Measurements from ENCODE around the gene LENEP. TPM values are rescaled to one million over a fixed set of nuclear protein-coding genes. Genes with fewer than 3 reads are reported as not detected.

LENEP gene
- total RNA-seq, 2 donors from 2014 or later, result not detected

DNA sequence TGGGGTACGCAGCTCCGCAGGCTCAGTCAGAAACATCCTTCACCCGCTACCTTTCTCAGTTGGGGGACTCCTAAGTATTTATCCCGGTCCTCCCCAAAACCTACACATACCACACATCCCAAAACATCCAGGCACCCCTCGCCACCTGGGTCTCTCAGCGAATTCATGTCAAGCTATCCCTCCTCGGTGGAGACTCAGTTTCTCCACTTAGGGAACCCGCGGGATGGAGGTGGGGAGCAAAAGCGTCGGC is 8.0 kb downstream of the LENEP start:
- peaks cover 18% of the 10 kb centered on the region for H3K4me1 ChIP-seq (replicated peaks)
- intact Hi-C loops (cut with DNase I), result loop anchor here (2.0 kb wide), 1 partner anchor 27 kb away; the partner anchor contains the start of gene CKS1B
- DNase-seq (ENCODE audit: low spot score), result no peak
- peak overlapping the region; percentile 68 to 97 for H3K4me3 ChIP-seq
- no peaks in the 10 kb centered on the region for H3K9me3 ChIP-seq
- TF ChIP-seq POLR2AphosphoS5 (IDR thresholded peaks at IDR 0.05) (no peak), POLR2A (IDR thresholded peaks at IDR 0.05) (no peak)
- TF ChIP-seq, protein P1, sequence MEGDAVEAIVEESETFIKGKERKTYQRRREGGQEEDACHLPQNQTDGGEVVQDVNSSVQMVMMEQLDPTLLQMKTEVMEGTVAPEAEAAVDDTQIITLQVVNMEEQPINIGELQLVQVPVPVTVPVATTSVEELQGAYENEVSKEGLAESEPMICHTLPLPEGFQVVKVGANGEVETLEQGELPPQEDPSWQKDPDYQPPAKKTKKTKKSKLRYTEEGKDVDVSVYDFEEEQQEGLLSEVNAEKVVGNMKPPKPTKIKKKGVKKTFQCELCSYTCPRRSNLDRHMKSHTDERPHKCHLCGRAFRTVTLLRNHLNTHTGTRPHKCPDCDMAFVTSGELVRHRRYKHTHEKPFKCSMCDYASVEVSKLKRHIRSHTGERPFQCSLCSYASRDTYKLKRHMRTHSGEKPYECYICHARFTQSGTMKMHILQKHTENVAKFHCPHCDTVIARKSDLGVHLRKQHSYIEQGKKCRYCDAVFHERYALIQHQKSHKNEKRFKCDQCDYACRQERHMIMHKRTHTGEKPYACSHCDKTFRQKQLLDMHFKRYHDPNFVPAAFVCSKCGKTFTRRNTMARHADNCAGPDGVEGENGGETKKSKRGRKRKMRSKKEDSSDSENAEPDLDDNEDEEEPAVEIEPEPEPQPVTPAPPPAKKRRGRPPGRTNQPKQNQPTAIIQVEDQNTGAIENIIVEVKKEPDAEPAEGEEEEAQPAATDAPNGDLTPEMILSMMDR (IDR thresholded peaks at IDR 0.05), result no peak
- peak overlapping the region; percentile 100 for H3K27ac ChIP-seq
- no peaks in the 10 kb centered on the region for H3K36me3 ChIP-seq
- H3K27me3 ChIP-seq (replicated peaks; ENCODE audit: insufficient read depth), result no peaks in the 10 kb centered on the region
- WGBS, result 0% methylated on average over 11 of the region's 11 CpGs

- intact Hi-C loops (cut with DNase I), result loop anchor here (2.0 kb wide), 1 partner anchor 27 kb away; the partner anchor contains the start of gene CKS1B
- no peaks in the 10 kb centered on the region for H3K27me3 ChIP-seq (replicated peaks; ENCODE audit: insufficient read depth)
- no peaks in the 10 kb centered on the region for H3K36me3 ChIP-seq
- H3K27ac ChIP-seq, result peak overlapping the region; percentile 100
- peaks cover 23% of the 10 kb centered on the region for H3K4me1 ChIP-seq (replicated peaks)
- no peaks in the 10 kb centered on the region for H3K9me3 ChIP-seq
- TF ChIP-seq POLR2A (IDR thresholded peaks at IDR 0.05) (peak; percentile 75), POLR2AphosphoS5 (IDR thresholded peaks at IDR 0.05) (peak; percentile 91)
- TF ChIP-seq, protein P1 (IDR thresholded peaks at IDR 0.05), result peak in 3 of 4 experiments; percentile 43 to 60 (median 48)
- 1% methylated on average over 23 of the region's 38 CpGs for WGBS
- peak overlapping the region; percentile 68 to 97 for H3K4me3 ChIP-seq
- peak; percentile 100 for DNase-seq (ENCODE audit: low spot score)
Observed at GRCh38 chr1:155001675-155002463, 8.5 kb downstream of the LENEP start.

DNA sequence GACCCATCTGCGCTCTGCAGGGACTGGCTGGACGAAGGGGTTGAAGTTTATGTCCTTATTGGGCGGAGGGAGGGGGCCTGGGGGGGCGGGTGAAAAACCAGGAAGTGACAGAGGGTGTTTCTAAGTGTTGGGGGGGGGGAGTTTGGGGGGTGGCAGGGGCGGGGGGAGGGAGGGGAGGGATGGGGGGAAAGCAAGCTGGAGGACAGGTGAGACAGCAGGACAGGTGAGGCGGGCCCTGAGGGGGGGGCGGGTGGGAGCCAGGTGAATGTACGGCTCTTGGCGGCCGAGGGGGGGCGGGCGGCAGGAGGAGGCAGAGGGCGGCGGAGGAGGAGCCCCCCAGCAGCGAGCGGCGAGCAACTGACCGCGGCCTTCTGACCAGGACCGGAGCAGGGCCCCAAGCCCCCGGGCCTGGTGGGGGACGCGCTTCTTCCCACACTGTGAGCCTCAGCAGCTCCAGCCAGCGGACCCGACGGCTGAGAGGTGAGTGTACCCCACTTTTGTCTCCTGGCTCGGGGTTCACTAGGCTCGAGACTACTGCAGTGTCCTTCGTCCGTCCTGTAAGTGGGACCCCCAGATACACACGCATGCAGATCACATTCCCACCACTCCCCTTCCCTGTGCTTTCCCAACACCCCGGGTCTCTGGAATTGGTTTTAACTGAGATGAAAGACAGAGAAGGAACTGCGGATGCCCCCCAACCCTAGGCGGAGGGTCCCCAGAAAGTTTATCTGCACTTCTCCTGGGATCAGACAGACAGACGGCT is 9.3 kb downstream of the LENEP start, which contains the start of gene ZBTB7B:
Gene ZBTB7B, plus strand, starts transcription at position 339 of the 763 bp plus-strand sequence. CDS start 11,859 bp downstream, outside the sequence.
- Histone ChIP-seq H3K27me3 (replicated peaks; ENCODE audit: insufficient read depth) (no peaks in the 10 kb centered on the region), H3K4me3 (peak within 1 kb of the TSS; percentile 68 to 97), H3K4me1 (replicated peaks) (peaks cover 30% of the 10 kb centered on the region), H3K9me3 (no peaks in the 10 kb centered on the region), H3K36me3 (no peaks in the 10 kb centered on the region), H3K27ac (peak within 1 kb of the TSS; percentile 100)
- intact Hi-C loops (cut with DNase I), result no loop called here
- TF ChIP-seq, protein P1 (IDR thresholded peaks at IDR 0.05), result peak in 2 of 4 experiments; percentile 8 to 12
- TF ChIP-seq POLR2AphosphoS5 (IDR thresholded peaks at IDR 0.05) (no peak), POLR2A (IDR thresholded peaks at IDR 0.05) (peak; percentile 69)
- peak; percentile 49 for DNase-seq (ENCODE audit: low spot score)
- WGBS, result under 1% methylated on average over 35 of the region's 35 CpGs

DNA sequence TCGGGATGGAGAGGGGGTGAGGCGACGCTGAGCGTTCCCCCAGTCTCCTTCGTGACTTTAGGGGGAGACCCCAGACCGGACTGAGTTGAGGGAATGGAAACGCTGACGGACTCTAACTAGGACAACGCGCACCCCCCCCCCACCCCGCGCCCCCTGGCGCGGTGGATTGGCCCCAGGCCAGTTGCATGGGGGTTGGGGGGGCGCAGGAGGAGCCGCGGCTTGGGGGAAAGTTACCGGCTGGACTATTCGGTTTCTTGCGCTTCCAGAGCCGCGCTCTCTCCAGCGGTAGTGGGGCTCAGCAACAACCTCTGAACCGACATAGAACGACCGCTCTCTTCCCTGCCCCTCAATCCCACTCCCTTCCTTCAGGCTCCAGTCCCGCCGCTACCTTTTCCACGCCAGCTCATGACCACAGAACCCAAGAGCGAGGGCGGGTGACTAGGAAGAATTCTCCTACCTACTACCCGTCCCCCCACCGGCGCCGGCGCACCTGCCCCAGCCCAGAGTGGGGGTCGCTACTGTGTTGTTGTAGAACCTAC is 9.9 kb downstream of the LENEP start:
- Histone ChIP-seq H3K9me3 (no peaks in the 10 kb centered on the region), H3K36me3 (no peaks in the 10 kb centered on the region), H3K27ac (peak overlapping the region; percentile 100), H3K27me3 (replicated peaks; ENCODE audit: insufficient read depth) (no peaks in the 10 kb centered on the region), H3K4me3 (peak overlapping the region; percentile 68 to 97), H3K4me1 (replicated peaks) (peaks cover 30% of the 10 kb centered on the region)
- intact Hi-C loops (cut with DNase I), result no loop called here
- no peak for DNase-seq (ENCODE audit: low spot score)
- 0% methylated on average over 26 of the region's 37 CpGs for WGBS
- no peak for TF ChIP-seq POLR2AphosphoS5 (IDR thresholded peaks at IDR 0.05)
- TF ChIP-seq POLR2A (IDR thresholded peaks at IDR 0.05), result peak; percentile 20
- TF ChIP-seq, protein P1 (IDR thresholded peaks at IDR 0.05), result no peak
